ENCODE data around the gene ATP8A1. TPM values are rescaled to one million over a fixed set of nuclear protein-coding genes. Genes with fewer than 3 reads are reported as not detected.

The ATP8A1 gene
- total RNA-seq, 2 experiments from 2014 or later, result 27.6 to 32.0 TPM

GRCh38 chr4:42646013-42646784 lies 10.7 kb downstream of the ATP8A1 start:
- Mint-ChIP-seq H3K4me1 (ENCODE audit: low read depth) (peaks cover 73% of the 10 kb centered on the region), H3K36me3 (ENCODE audit: low read depth) (peaks cover 9% of the 10 kb centered on the region), H3K27me3 (ENCODE audit: low read depth) (no peaks in the 10 kb centered on the region), H3K27ac (no peak overlapping the region), H3K9me3 (peaks cover 5% of the 10 kb centered on the region), H3K4me3 (no peak overlapping the region)
- DNase-seq, result no peak
- CTCF ChIA-PET, result interaction anchor here (0.6 to 2.2 kb wide), 3 partner anchors 10 to 173 kb away, joined by 3 to 9 read pairs (median 3); partner anchors contain the start of gene ATP8A1
- intact Hi-C loops (cut with micrococcal nuclease), result no loop called here

GRCh38 chr4:42644897-42645296 lies 12.0 kb downstream of the ATP8A1 start:
- Mint-ChIP-seq H3K4me1 (ENCODE audit: low read depth) (peaks cover 75% of the 10 kb centered on the region), H3K4me3 (no peak overlapping the region), H3K9me3 (no peaks in the 10 kb centered on the region), H3K27me3 (ENCODE audit: low read depth) (no peaks in the 10 kb centered on the region), H3K27ac (no peak overlapping the region), H3K36me3 (ENCODE audit: low read depth) (peaks cover 3% of the 10 kb centered on the region)
- intact Hi-C loops (cut with micrococcal nuclease), result no loop called here
- no peak for DNase-seq
- CTCF ChIA-PET, result interaction anchor here (0.6 to 2.2 kb wide), 5 partner anchors 10 to 172 kb away, joined by 3 to 9 read pairs (median 4); partner anchors contain the start of gene ATP8A1

- intact Hi-C loops (cut with micrococcal nuclease), result no loop called here
- Mint-ChIP-seq H3K36me3 (ENCODE audit: low read depth) (peaks cover 3% of the 10 kb centered on the region), H3K27me3 (ENCODE audit: low read depth) (no peaks in the 10 kb centered on the region), H3K9me3 (no peaks in the 10 kb centered on the region), H3K4me3 (no peak overlapping the region), H3K4me1 (ENCODE audit: low read depth) (peaks cover 80% of the 10 kb centered on the region), H3K27ac (no peak overlapping the region)
- DNase-seq, result no peak
- CTCF ChIA-PET, result interaction anchor here (0.9 to 1.3 kb wide), 2 partner anchors 75 to 123 kb away, joined by 3 read pairs; no protein-coding TSS in a partner anchor
Measured at GRCh38 chr4:42643685-42644084, 13.2 kb downstream of the ATP8A1 start.

GRCh38 chr4:42642845-42643615 lies 13.9 kb downstream of the ATP8A1 start:
- CTCF ChIA-PET, result interaction anchor here (0.9 to 1.3 kb wide), 2 partner anchors 74 to 122 kb away, joined by 3 read pairs; no protein-coding TSS in a partner anchor
- H3K4me3 Mint-ChIP-seq, result no peak overlapping the region
- intact Hi-C loops (cut with micrococcal nuclease), result no loop called here
- no peaks in the 10 kb centered on the region for H3K27me3 Mint-ChIP-seq (ENCODE audit: low read depth)
- no peak overlapping the region for H3K27ac Mint-ChIP-seq
- no peak for DNase-seq
- peaks cover 85% of the 10 kb centered on the region for H3K4me1 Mint-ChIP-seq (ENCODE audit: low read depth)
- H3K36me3 Mint-ChIP-seq (ENCODE audit: low read depth), result peaks cover 3% of the 10 kb centered on the region
- H3K9me3 Mint-ChIP-seq, result no peaks in the 10 kb centered on the region

GRCh38 chr4:42642101-42642797 lies 14.7 kb downstream of the ATP8A1 start:
- peaks cover 3% of the 10 kb centered on the region for H3K36me3 Mint-ChIP-seq (ENCODE audit: low read depth)
- intact Hi-C loops (cut with micrococcal nuclease), result no loop called here
- H3K9me3 Mint-ChIP-seq, result no peaks in the 10 kb centered on the region
- DNase-seq, result peak; percentile 21
- CTCF ChIA-PET, result interaction anchor here (1.4 kb wide), 1 partner anchor 73 kb away, joined by 6 read pairs; no protein-coding TSS in a partner anchor
- H3K4me3 Mint-ChIP-seq, result peak overlapping the region; percentile 28
- peaks cover 85% of the 10 kb centered on the region for H3K4me1 Mint-ChIP-seq (ENCODE audit: low read depth)
- peak overlapping the region; percentile 78 for H3K27ac Mint-ChIP-seq
- no peaks in the 10 kb centered on the region for H3K27me3 Mint-ChIP-seq (ENCODE audit: low read depth)

- CTCF ChIA-PET, result interaction anchor here (1.4 kb wide), 1 partner anchor 73 kb away, joined by 6 read pairs; no protein-coding TSS in a partner anchor
- intact Hi-C loops (cut with micrococcal nuclease), result loop anchor here (1.0 kb wide), 4 partner anchors 8 to 31 kb away; no protein-coding TSS in a partner anchor
- H3K4me1 Mint-ChIP-seq (ENCODE audit: low read depth), result peaks cover 91% of the 10 kb centered on the region
- peak overlapping the region; percentile 78 for H3K27ac Mint-ChIP-seq
- DNase-seq, result no peak
- peaks cover 3% of the 10 kb centered on the region for H3K36me3 Mint-ChIP-seq (ENCODE audit: low read depth)
- peak overlapping the region; percentile 28 for H3K4me3 Mint-ChIP-seq
- H3K27me3 Mint-ChIP-seq (ENCODE audit: low read depth), result no peaks in the 10 kb centered on the region
- no peaks in the 10 kb centered on the region for H3K9me3 Mint-ChIP-seq
Measured at GRCh38 chr4:42641656-42642055, 15.2 kb downstream of the ATP8A1 start.

- peaks cover 3% of the 10 kb centered on the region for H3K36me3 Mint-ChIP-seq (ENCODE audit: low read depth)
- no peak for DNase-seq
- no peak overlapping the region for H3K4me3 Mint-ChIP-seq
- CTCF ChIA-PET, result interaction anchor here (1.4 kb wide), 1 partner anchor 72 kb away, joined by 6 read pairs; no protein-coding TSS in a partner anchor
- peak overlapping the region; percentile 43 for H3K27ac Mint-ChIP-seq
- peaks cover 92% of the 10 kb centered on the region for H3K4me1 Mint-ChIP-seq (ENCODE audit: low read depth)
- intact Hi-C loops (cut with micrococcal nuclease), result loop anchor here (1.0 kb wide), 4 partner anchors 8 to 31 kb away; no protein-coding TSS in a partner anchor
- no peaks in the 10 kb centered on the region for H3K9me3 Mint-ChIP-seq
- H3K27me3 Mint-ChIP-seq (ENCODE audit: low read depth), result no peaks in the 10 kb centered on the region
Measured at GRCh38 chr4:42641161-42641560, 15.7 kb downstream of the ATP8A1 start.

GRCh38 chr4:42640613-42641012 lies 16.3 kb downstream of the ATP8A1 start:
- no peak for DNase-seq
- no peak overlapping the region for H3K4me3 Mint-ChIP-seq
- H3K27me3 Mint-ChIP-seq (ENCODE audit: low read depth), result no peaks in the 10 kb centered on the region
- H3K9me3 Mint-ChIP-seq, result no peaks in the 10 kb centered on the region
- H3K36me3 Mint-ChIP-seq (ENCODE audit: low read depth), result peaks cover 3% of the 10 kb centered on the region
- CTCF ChIA-PET, result no interaction called here
- H3K4me1 Mint-ChIP-seq (ENCODE audit: low read depth), result peaks cover 91% of the 10 kb centered on the region
- intact Hi-C loops (cut with micrococcal nuclease), result loop anchor here (1.0 kb wide), 4 partner anchors 7 to 32 kb away; no protein-coding TSS in a partner anchor
- H3K27ac Mint-ChIP-seq, result peak overlapping the region; percentile 38

GRCh38 chr4:42638993-42639392 lies 17.9 kb downstream of the ATP8A1 start:
- peak; percentile 37 for DNase-seq
- H3K36me3 Mint-ChIP-seq (ENCODE audit: low read depth), result peaks cover 3% of the 10 kb centered on the region
- no peak overlapping the region for H3K4me3 Mint-ChIP-seq
- intact Hi-C loops (cut with micrococcal nuclease), result no loop called here
- no peak overlapping the region for H3K27ac Mint-ChIP-seq
- no peaks in the 10 kb centered on the region for H3K9me3 Mint-ChIP-seq
- CTCF ChIA-PET, result no interaction called here
- peaks cover 81% of the 10 kb centered on the region for H3K4me1 Mint-ChIP-seq (ENCODE audit: low read depth)
- no peaks in the 10 kb centered on the region for H3K27me3 Mint-ChIP-seq (ENCODE audit: low read depth)

- H3K27me3 Mint-ChIP-seq (ENCODE audit: low read depth), result no peaks in the 10 kb centered on the region
- DNase-seq, result no peak
- no peaks in the 10 kb centered on the region for H3K9me3 Mint-ChIP-seq
- no peak overlapping the region for H3K27ac Mint-ChIP-seq
- intact Hi-C loops (cut with micrococcal nuclease), result no loop called here
- H3K36me3 Mint-ChIP-seq (ENCODE audit: low read depth), result peaks cover under 1% of the 10 kb centered on the region
- peaks cover 81% of the 10 kb centered on the region for H3K4me1 Mint-ChIP-seq (ENCODE audit: low read depth)
- CTCF ChIA-PET, result no interaction called here
- no peak overlapping the region for H3K4me3 Mint-ChIP-seq
Measured at GRCh38 chr4:42638321-42638720, 18.6 kb downstream of the ATP8A1 start.

- CTCF ChIA-PET, result no interaction called here
- H3K27me3 Mint-ChIP-seq (ENCODE audit: low read depth), result no peaks in the 10 kb centered on the region
- peaks cover 81% of the 10 kb centered on the region for H3K4me1 Mint-ChIP-seq (ENCODE audit: low read depth)
- no peak overlapping the region for H3K27ac Mint-ChIP-seq
- no peak for DNase-seq
- no peak overlapping the region for H3K4me3 Mint-ChIP-seq
- H3K9me3 Mint-ChIP-seq, result no peaks in the 10 kb centered on the region
- no peaks in the 10 kb centered on the region for H3K36me3 Mint-ChIP-seq (ENCODE audit: low read depth)
- intact Hi-C loops (cut with micrococcal nuclease), result no loop called here
Measured at GRCh38 chr4:42637867-42638266, 19.0 kb downstream of the ATP8A1 start.

GRCh38 chr4:42637104-42637503 lies 19.8 kb downstream of the ATP8A1 start:
- H3K4me3 Mint-ChIP-seq, result no peak overlapping the region
- H3K27ac Mint-ChIP-seq, result no peak overlapping the region
- CTCF ChIA-PET, result interaction anchor here (1.8 kb wide), 1 partner anchor 19 kb away, joined by 6 read pairs; the partner anchor contains the start of gene ATP8A1

More at GRCh38 chr4:42637104-42637503, 19.8 kb downstream of the ATP8A1 start:
- H3K27me3 Mint-ChIP-seq (ENCODE audit: low read depth), result no peaks in the 10 kb centered on the region
- intact Hi-C loops (cut with micrococcal nuclease), result no loop called here
- no peak for DNase-seq
- no peaks in the 10 kb centered on the region for H3K9me3 Mint-ChIP-seq
- peaks cover 77% of the 10 kb centered on the region for H3K4me1 Mint-ChIP-seq (ENCODE audit: low read depth)
- no peaks in the 10 kb centered on the region for H3K36me3 Mint-ChIP-seq (ENCODE audit: low read depth)
